KG1 (cell line): ENCODE results near the gene CLCN6.
"Not testable (repeated sequence)": the region's sequence is repeated elsewhere in the genome, so short reads cannot be mapped to it uniquely, and the experiment has no call there.

ENCODE experiments used
- DNase-seq: peaks from one replicate; lab custom pipeline; 2025; lab: John Stamatoyannopoulos, UW

The CLCN6 gene

GRCh38 chr1:11795238-11795890, 10.6 kb upstream of the CLCN6 start:
- no peak for DNase-seq

DNA sequence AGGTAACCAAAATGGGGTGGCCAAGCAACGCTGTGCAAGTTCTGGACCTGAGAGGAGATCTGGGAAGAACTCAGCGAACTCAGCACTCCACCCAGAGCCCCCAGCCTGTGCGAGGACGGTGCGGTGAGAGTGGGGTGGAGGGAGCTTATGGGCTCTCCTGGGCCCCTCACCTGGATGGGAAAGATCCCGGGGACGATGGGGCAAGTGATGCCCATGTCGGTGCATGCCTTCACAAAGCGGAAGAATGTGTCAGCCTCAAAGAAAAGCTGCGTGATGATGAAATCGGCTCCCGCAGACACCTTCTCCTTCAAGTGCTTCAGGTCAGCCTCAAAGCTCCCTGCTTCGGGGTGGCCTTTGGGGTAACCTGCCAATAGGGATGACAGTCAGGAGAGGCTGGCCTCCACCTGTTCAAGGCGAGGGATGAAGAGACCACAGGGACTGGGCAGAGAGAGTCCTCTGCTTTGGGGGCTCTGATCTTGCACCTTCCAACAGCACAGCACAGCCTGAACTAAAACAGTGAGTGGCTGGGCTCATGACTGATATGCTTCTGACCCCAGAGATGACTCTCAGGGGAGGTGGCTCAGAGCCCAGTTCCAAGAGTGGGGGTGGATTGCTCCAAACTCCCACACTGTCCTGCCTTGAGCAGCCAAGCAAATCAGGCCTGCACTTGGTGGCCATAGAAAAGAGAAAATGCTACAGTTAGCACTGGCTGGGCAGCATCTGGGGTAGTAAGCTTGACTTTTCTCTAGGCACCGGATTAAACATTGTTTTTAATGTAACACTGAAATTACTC, 9.8 kb upstream of the CLCN6 start:
- DNase-seq: no peak

DNA sequence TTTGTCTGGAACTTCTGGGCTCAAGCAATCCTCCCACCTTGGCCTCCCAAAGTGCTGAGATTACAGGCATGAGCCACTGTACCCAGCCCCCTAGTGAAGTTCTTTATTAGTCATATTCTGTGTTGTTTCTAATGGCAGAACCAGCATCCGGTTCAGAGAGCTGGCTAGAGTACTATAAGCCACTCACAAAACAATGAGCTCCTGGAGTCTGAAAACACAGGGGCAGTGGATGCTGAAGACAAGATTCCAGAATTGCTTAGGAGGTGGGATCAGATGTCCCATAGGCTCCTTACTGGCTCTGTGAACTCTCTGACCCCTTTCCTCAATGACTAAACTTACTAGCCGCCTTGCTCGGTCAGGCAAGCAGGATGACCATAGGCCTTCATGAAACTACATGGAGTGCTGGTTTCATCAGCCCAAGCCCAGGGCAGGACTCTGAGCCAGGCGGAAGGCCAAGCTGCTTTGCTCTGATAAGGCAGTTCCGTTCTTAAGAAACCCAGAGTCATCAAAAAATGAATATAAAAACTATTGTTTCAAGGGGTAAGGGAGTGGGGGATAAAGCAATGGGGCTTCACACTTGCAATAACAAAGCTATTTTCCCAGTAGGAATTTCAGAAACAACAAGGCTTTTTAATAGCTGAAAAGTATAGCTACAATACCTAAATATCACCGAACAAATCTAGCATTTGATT, 8.3 kb upstream of the CLCN6 start:
- no peak for DNase-seq

DNA sequence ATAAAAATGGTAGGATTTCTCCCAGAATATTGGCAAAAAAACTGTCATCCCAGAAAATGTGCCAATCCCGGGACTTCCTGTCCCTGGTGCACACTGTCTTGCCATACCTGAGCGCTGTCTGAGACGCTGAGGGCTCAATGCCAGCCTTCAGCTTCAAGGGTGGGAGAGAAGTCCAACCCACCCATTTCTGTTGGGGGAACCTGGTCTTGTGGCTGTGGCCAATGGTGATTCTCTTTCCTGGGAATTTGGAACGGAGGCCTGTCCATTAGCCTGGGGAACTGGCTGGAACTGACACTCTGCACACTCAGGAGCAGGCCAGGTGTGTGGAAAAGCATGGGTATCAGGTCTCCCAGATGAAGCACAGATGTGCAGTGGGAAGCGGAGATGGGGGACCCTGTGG, 6.9 kb upstream of the CLCN6 start:
- no peak for DNase-seq

DNA sequence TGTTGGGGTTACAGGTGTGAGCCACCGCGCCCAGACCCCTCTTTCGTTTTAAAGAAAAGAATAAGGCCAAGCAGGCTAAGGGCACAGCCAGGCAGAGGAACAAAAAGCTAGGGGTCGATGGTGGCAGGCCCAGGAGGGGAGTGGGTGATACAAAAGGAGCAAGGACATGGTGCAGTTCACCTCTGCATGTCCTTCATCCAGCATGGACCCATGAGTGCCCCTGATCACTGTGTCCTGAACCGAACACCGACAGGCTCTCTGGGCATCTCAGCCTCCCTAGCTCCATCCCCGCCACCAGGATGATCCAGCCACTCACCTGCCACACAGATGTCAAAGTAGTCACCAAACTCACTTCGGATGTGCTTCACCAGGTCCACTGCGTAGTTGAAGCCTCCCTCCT, 6.1 kb upstream of the CLCN6 start:
- DNase-seq: no peak

DNA sequence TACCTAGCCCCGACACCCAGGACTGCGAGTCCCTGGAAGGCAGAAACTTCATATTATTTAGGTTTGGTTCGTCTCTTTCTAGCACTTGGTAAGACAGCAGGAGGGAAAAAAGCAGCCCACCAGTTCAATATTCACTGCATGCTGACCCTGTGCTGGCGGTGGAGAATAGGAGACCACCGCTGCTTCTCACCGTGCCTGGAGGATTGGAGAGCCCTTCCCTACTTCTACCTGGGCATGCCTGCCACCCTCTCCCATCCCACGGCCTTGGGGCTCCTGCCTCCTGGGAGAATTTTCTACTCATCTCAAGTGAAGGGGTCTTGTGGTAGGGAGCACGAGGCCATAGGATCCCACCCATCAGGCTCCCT, 5.6 kb upstream of the CLCN6 start:
- no peak for DNase-seq

- DNase-seq: no peak
Observed at GRCh38 chr1:11800756-11801433, 5.1 kb upstream of the CLCN6 start.

- no peak for DNase-seq
Observed at GRCh38 chr1:11802616-11802972, 3.4 kb upstream of the CLCN6 start.

GRCh38 chr1:11802973-11803885, 2.8 kb upstream of the CLCN6 start:
- DNase-seq: peak; percentile 42

GRCh38 chr1:11803924-11804665, 1.9 kb upstream of the CLCN6 start:
- not testable (repeated sequence) for DNase-seq

DNA sequence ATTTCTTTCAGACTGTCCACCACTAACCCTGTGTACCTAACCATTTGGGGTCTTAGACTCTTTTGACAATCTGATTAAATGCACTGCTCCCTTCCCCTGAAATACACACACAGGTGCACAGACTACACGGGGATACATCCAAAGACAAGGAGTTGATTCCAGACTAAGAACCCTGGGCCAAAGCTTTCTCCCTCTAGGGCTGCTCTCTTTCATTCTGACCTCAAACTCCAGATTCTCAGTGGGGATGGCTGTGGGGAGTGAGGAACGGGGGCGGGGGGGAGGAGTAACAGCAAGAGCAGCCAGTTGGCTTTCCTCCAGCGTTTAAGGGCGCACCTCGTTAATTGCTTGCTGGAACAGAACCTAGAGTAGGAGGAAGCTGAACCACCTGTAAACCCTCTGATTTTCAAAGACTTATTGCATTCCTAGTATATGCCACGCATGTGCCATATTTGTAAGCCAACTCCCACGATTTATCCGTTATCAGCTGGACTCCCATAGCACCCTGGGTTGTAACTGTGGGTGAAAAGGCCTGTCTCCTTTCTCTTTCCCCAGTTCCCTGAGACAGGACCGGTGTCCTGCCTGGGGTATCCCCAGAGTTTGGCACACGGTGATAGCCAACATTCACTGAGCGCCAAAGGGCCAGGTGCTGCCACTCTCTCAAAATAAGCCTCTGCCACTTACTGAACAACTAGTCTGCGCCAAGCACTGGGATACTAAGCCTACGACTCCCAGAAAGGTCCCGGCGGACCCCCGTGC, 1.1 kb upstream of the CLCN6 start:
- DNase-seq: no peak

- DNase-seq: no peak
Observed at GRCh38 chr1:11806307-11806936, 431 bp downstream of the CLCN6 start.

GRCh38 chr1:11807133-11807532, 1.1 kb downstream of the CLCN6 start:
- DNase-seq: no peak

DNA sequence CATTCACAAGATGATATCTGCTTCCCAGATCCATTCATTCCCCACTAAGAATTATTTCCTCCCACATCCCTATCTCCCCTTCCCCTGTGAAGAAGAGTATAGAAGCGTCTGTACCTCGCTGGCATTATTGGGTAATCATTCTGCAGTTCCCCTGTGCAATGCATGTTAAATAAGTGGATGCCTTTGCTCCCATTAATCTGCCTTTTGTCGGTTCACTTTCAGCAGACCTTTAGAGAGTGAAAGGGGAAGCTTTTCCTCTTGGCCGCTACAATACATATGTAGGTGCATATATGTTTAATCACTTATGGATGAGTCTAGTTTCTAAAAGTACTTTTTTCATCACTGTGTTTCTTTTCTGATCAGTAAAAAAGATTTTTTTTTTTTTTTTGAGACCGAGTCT, 7.0 kb downstream of the CLCN6 start:
- no peak for DNase-seq

- DNase-seq: no peak
Observed at GRCh38 chr1:11817192-11817591, 11.2 kb downstream of the CLCN6 start.

GRCh38 chr1:11822091-11822490, 16.1 kb downstream of the CLCN6 start:
- no peak for DNase-seq

DNA sequence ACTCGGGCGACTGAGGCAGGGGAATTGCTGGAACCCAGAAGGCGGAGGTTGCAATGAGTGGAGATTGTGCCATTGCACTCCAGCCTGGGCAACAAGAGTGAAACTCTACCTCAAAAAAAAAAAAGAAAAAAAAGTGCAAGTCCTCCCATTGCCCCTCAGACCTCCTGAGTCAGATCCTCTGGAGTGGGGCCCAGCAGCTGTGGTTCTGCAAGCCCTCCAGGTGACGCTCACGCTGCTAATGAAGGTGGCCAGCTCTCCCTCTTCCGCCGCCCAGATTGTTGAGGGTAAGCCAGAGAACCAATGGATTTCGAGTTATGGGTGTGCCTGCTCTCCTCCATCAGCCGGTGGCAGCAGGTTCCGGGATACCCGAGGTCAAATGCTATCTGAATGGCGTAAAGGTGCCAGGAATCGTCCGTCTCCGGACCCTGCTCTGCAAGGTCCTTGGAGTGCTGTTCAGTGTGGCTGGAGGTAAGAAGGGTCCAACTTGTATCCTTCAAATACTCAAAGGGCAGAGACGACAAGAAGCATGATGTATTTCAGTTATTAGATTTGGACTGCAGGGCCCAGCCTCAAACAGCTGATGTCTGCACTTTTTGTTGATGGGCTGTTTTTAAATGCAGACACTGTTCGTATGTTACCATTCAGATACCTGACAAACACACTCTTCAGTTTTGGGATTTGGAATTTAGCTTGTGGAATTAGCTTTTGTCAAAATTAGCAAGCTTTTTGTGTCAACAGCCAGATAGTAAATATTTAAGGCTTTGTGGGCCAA, 17.6 kb downstream of the CLCN6 start:
- no peak for DNase-seq

GRCh38 chr1:11825131-11825530, 19.1 kb downstream of the CLCN6 start:
- DNase-seq: no peak

DNA sequence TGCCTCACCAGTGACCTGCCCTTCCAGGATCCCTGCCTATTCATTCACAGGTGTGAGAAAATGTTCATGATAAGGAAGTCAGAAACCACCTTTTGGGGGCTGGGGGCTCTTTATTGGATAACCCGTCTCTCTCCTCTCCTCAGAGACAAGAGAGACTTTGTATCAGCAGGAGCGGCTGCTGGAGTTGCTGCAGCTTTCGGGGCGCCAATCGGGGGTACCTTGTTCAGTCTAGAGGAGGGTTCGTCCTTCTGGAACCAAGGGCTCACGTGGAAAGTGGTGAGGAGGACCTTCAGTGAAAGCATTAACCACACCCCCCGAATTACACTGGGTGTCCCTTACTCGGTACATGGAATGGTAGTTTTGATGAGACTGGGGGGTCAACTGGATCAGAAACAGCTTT, 21.0 kb downstream of the CLCN6 start:
- no peak for DNase-seq
